ENCODE data around the gene ACTR1A.

Gene ACTR1A

DNA sequence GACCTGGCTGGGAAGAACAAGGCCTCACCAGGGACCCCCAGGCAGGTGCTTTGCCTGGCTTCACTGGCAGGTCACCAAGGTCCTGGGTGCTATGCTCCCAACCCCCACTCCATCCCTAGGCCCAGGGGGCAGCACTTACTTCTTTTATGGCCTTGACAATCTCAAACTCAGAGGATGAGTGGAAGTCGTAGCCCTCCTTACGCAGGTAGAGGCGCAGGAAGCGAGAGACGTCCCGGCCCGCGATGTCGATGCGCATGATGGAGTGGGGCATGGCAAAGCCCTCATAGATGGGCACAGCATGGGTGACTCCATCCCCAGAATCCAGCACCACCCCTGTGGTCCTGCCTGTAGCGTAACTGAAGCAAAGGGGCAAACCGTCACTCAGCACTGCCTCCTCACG, 18.5 kb downstream of the ACTR1A start:
- no peaks in the 10 kb centered on the region for H3K9me3 ChIP-seq (ENCODE audit: control insufficient read depth, low read length)
- H3K4me2 ChIP-seq (ENCODE audit: low read length), result no peak overlapping the region
- no peak overlapping the region for H3K9ac ChIP-seq
- H3K27ac ChIP-seq, result no peak overlapping the region
- H2AFZ ChIP-seq, result no peak overlapping the region
- TF ChIP-seq CTCF (IDR thresholded peaks at IDR 0.05), result no peak
- H3K4me3 ChIP-seq (ENCODE audit: low read depth, low read length), result no peak overlapping the region
- H3K27me3 ChIP-seq (ENCODE audit: control insufficient read depth, insufficient read depth, low read length), result no peaks in the 10 kb centered on the region
- no peaks in the 10 kb centered on the region for H3K36me3 ChIP-seq (ENCODE audit: control insufficient read depth, insufficient read depth, low read length)
- H3K79me2 ChIP-seq, result peaks cover 3% of the 10 kb centered on the region
- no peaks in the 10 kb centered on the region for H3K4me1 ChIP-seq

DNA sequence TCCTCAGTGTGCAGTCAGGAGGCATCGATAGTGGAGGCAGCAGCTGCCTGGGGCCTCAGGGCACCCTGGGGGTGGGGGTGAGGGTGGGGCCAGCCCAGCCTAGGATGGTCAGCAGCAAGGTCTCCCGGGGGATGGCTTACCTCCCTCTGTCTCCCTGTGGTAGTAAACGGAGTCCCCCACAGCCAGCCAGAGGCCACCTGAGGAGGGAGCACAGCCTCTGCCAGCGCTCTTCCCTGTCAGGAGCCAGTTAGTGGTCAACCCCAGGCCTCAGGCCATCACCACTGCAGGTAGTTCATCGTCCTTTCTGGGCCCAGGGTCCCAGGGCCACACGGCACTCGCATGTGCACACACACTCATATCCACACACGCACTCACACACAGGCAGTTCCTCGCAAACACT, 22.1 kb downstream of the ACTR1A start:
- H3K9me3 ChIP-seq (ENCODE audit: control insufficient read depth, low read length), result no peaks in the 10 kb centered on the region
- no peak overlapping the region for H3K9ac ChIP-seq
- H3K4me1 ChIP-seq, result no peaks in the 10 kb centered on the region
- H3K36me3 ChIP-seq (ENCODE audit: control insufficient read depth, insufficient read depth, low read length), result no peaks in the 10 kb centered on the region
- no peak for TF ChIP-seq CTCF (IDR thresholded peaks at IDR 0.05)
- no peaks in the 10 kb centered on the region for H3K27me3 ChIP-seq (ENCODE audit: control insufficient read depth, insufficient read depth, low read length)
- H3K4me3 ChIP-seq (ENCODE audit: low read depth, low read length), result no peak overlapping the region
- H2AFZ ChIP-seq, result no peak overlapping the region
- no peak overlapping the region for H3K4me2 ChIP-seq (ENCODE audit: low read length)
- no peak overlapping the region for H3K27ac ChIP-seq
- H3K79me2 ChIP-seq, result no peaks in the 10 kb centered on the region

- Histone ChIP-seq H3K9me3 (ENCODE audit: control insufficient read depth, low read length) (no peaks in the 10 kb centered on the region), H3K4me2 (ENCODE audit: low read length) (no peak overlapping the region), H3K4me1 (no peaks in the 10 kb centered on the region), H3K36me3 (ENCODE audit: control insufficient read depth, insufficient read depth, low read length) (no peaks in the 10 kb centered on the region), H3K4me3 (ENCODE audit: low read depth, low read length) (no peak overlapping the region), H3K27ac (no peak overlapping the region), H3K79me2 (no peaks in the 10 kb centered on the region), H3K9ac (no peak overlapping the region), H2AFZ (no peak overlapping the region), H3K27me3 (ENCODE audit: control insufficient read depth, insufficient read depth, low read length) (no peaks in the 10 kb centered on the region)
- no peak for TF ChIP-seq CTCF (IDR thresholded peaks at IDR 0.05)
Observed at GRCh38 chr10:102479651-102480050, 22.9 kb downstream of the ACTR1A start.

- H2AFZ ChIP-seq, result no peak overlapping the region
- no peaks in the 10 kb centered on the region for H3K79me2 ChIP-seq
- no peak overlapping the region for H3K27ac ChIP-seq
- no peaks in the 10 kb centered on the region for H3K9me3 ChIP-seq (ENCODE audit: control insufficient read depth, low read length)
- no peak for TF ChIP-seq CTCF (IDR thresholded peaks at IDR 0.05)
- H3K9ac ChIP-seq, result no peak overlapping the region
- no peaks in the 10 kb centered on the region for H3K4me1 ChIP-seq
- H3K4me2 ChIP-seq (ENCODE audit: low read length), result no peak overlapping the region
- H3K36me3 ChIP-seq (ENCODE audit: control insufficient read depth, insufficient read depth, low read length), result no peaks in the 10 kb centered on the region
- H3K27me3 ChIP-seq (ENCODE audit: control insufficient read depth, insufficient read depth, low read length), result no peaks in the 10 kb centered on the region
- no peak overlapping the region for H3K4me3 ChIP-seq (ENCODE audit: low read depth, low read length)
Observed at GRCh38 chr10:102476466-102477141, 25.9 kb downstream of the ACTR1A start.

DNA sequence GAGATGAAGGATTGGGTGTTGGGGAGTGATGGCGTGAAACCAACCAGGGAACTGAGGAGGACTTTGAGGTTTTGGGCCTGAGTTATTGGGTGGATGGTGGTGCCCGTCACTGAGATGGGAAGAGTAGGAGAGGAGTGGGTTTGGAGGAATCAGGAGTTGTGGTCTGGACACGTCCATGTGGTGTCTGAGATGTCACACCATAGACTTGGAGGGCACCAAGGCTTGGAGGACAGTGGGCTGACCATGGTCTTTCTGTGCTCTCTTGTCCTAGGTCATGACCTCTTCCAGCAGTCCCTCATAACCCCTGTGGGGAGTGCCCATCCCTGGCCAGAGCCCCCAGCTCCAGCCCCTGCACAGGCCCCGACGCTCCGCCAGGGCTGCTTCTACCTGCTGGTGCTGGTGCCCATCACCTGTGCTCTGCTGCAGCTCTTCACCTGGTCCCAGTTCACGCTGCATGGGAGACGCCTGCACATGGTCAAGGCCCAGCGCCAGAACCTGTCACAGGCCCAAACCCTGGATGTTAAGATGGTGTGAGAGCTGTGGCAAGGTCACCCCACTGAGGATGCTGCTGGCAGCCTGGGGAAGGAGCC, 27.0 kb downstream of the ACTR1A start:
- TF ChIP-seq CTCF (IDR thresholded peaks at IDR 0.05), result no peak
- H3K79me2 ChIP-seq, result no peaks in the 10 kb centered on the region
- H3K9ac ChIP-seq, result no peak overlapping the region
- no peaks in the 10 kb centered on the region for H3K9me3 ChIP-seq (ENCODE audit: control insufficient read depth, low read length)
- H3K4me2 ChIP-seq (ENCODE audit: low read length), result no peak overlapping the region
- H3K4me3 ChIP-seq (ENCODE audit: low read depth, low read length), result no peak overlapping the region
- H3K36me3 ChIP-seq (ENCODE audit: control insufficient read depth, insufficient read depth, low read length), result no peaks in the 10 kb centered on the region
- no peaks in the 10 kb centered on the region for H3K27me3 ChIP-seq (ENCODE audit: control insufficient read depth, insufficient read depth, low read length)
- H3K4me1 ChIP-seq, result no peaks in the 10 kb centered on the region
- H2AFZ ChIP-seq, result no peak overlapping the region
- H3K27ac ChIP-seq, result no peak overlapping the region
